Loucy (cell line): ENCODE data around the gene EPHA2.

Experiments
- H2AFZ ChIP-seq: fragments of 200-600 bp; sonication (generic); 2 replicates; pipeline ENCODE4 v1.6.0; 2016; ENCODE audit warnings: antibody characterized with exemption, mild to moderate bottlenecking, low read length, moderate library complexity
- H3F3A ChIP-seq: fragments of 200-600 bp; 2 replicates; pipeline ENCODE4 v1.6.0; 2016; ENCODE audit warnings: antibody characterized with exemption, low read depth, mild to moderate bottlenecking
- H3K27me3 ChIP-seq: fragments of 200-600 bp; sonication (generic); 2 replicates; pipeline ENCODE4 v1.6.1; 2014; ENCODE audit warnings: low read length, mild to moderate bottlenecking; ENCODE audit not compliant: insufficient read depth, poor library complexity, severe bottlenecking
- H3K36me3 ChIP-seq: fragments of 200-600 bp; sonication (generic); 2 replicates; pipeline ENCODE4 v1.6.1; 2016; ENCODE audit warnings: low read length; ENCODE audit not compliant: insufficient read depth
- H3K4me1 ChIP-seq: fragments of 200-600 bp; sonication (generic); 2 replicates; pipeline ENCODE4 v1.5.1; 2014; ENCODE audit warnings: low read length, mild to moderate bottlenecking; ENCODE audit not compliant: insufficient read depth, poor library complexity, severe bottlenecking
- H3K4me2 ChIP-seq: fragments of 200-600 bp; sonication (generic); 2 replicates; pipeline ENCODE4 v1.6.0; 2014; ENCODE audit warnings: antibody characterized with exemption, low read length, low read depth, mild to moderate bottlenecking; ENCODE audit not compliant: poor library complexity, severe bottlenecking
- H3K4me3 ChIP-seq: fragments of 200-600 bp; sonication (generic); 2 replicates; pipeline ENCODE4 v1.5.1; 2014; ENCODE audit warnings: low read length, mild to moderate bottlenecking, mixed read lengths; ENCODE audit not compliant: poor library complexity, severe bottlenecking
- H3K79me2 ChIP-seq: fragments of 200-600 bp; sonication (generic); 2 replicates; pipeline ENCODE4 v1.6.1; 2014; ENCODE audit warnings: low read length; ENCODE audit not compliant: insufficient read depth
- H3K9ac ChIP-seq: fragments of 200-600 bp; sonication (generic); 2 replicates; pipeline ENCODE4 v1.6.0; 2014; ENCODE audit warnings: mild to moderate bottlenecking, low read depth, low read length, moderate library complexity; ENCODE audit not compliant: poor library complexity, severe bottlenecking
- H3K9me2 ChIP-seq: fragments of 200-600 bp; sonication (generic); replicated peaks from 2 replicates; pipeline ENCODE4 v1.6.1; 2016; ENCODE audit warnings: low read depth, low read length, mixed read lengths
- H3K9me3 ChIP-seq: fragments of 200-600 bp; sonication (generic); 2 replicates; pipeline ENCODE4 v1.6.1; 2014; ENCODE audit warnings: mild to moderate bottlenecking, antibody characterized with exemption, low read length, low read depth; ENCODE audit not compliant: insufficient read depth
- H4K20me1 ChIP-seq: fragments of 200-600 bp; sonication (generic); 2 replicates; pipeline ENCODE4 v1.6.0; 2014; ENCODE audit warnings: antibody characterized with exemption, low read length, mild to moderate bottlenecking; ENCODE audit not compliant: insufficient read depth, poor library complexity, severe bottlenecking
- CTCF ChIP-seq: fragments of 200-600 bp; sonication (generic); conservative IDR thresholded peaks from 2 replicates; pipeline ENCODE4 v1.5.1; 2014; ENCODE audit warnings: mild to moderate bottlenecking, antibody characterized with exemption, low read length
- EZH2phosphoT487 ChIP-seq: fragments of 200-600 bp; IDR thresholded peaks from 2 replicates; pipeline ENCODE4 v1.6.1; 2018; ENCODE audit warnings: antibody characterized with exemption, mild to moderate bottlenecking, moderate library complexity, borderline replicate concordance

Gene EPHA2

GRCh38 chr1:16120407-16120806 is 35.5 kb downstream of the EPHA2 start:
- Histone ChIP-seq H3F3A (no peaks in the 10 kb centered on the region), H3K4me1 (no peaks in the 10 kb centered on the region), H3K9ac (no peak overlapping the region), H3K79me2 (no peaks in the 10 kb centered on the region), H4K20me1 (no peaks in the 10 kb centered on the region), H3K9me2 (no peaks in the 10 kb centered on the region), H2AFZ (no peak overlapping the region), H3K4me2 (no peak overlapping the region), H3K27me3 (no peaks in the 10 kb centered on the region), H3K9me3 (no peaks in the 10 kb centered on the region), H3K4me3 (no peak overlapping the region), H3K36me3 (no peaks in the 10 kb centered on the region)
- TF ChIP-seq EZH2phosphoT487 (no peak), CTCF (no peak)

GRCh38 chr1:16119926-16120325 is 35.9 kb downstream of the EPHA2 start:
- Histone ChIP-seq H3K36me3 (no peaks in the 10 kb centered on the region), H3K4me3 (no peak overlapping the region), H3K9me3 (no peaks in the 10 kb centered on the region), H3K9ac (no peak overlapping the region), H2AFZ (no peak overlapping the region), H3K4me1 (no peaks in the 10 kb centered on the region), H3F3A (no peaks in the 10 kb centered on the region), H3K9me2 (no peaks in the 10 kb centered on the region), H3K27me3 (no peaks in the 10 kb centered on the region), H4K20me1 (no peaks in the 10 kb centered on the region), H3K79me2 (no peaks in the 10 kb centered on the region), H3K4me2 (no peak overlapping the region)
- TF ChIP-seq EZH2phosphoT487 = no peak
- no peak for TF ChIP-seq CTCF

- H3K4me1 ChIP-seq = no peaks in the 10 kb centered on the region
- H4K20me1 ChIP-seq = no peaks in the 10 kb centered on the region
- H3K4me3 ChIP-seq = no peak overlapping the region
- TF ChIP-seq EZH2phosphoT487 (no peak), CTCF (no peak)
- no peaks in the 10 kb centered on the region for H3K9me2 ChIP-seq
- no peak overlapping the region for H2AFZ ChIP-seq
- no peak overlapping the region for H3K4me2 ChIP-seq
- no peak overlapping the region for H3K9ac ChIP-seq
- no peaks in the 10 kb centered on the region for H3K9me3 ChIP-seq
- no peaks in the 10 kb centered on the region for H3K27me3 ChIP-seq
- no peaks in the 10 kb centered on the region for H3K36me3 ChIP-seq
- H3K79me2 ChIP-seq = no peaks in the 10 kb centered on the region
- no peaks in the 10 kb centered on the region for H3F3A ChIP-seq
Observed at GRCh38 chr1:16119504-16119903, 36.4 kb downstream of the EPHA2 start.
